Peyer's patch (tissue), 4 donors: ENCODE data around the gene PI4KA. TPM values are rescaled to one million over a fixed set of nuclear protein-coding genes. Genes with fewer than 3 reads are reported as not detected.

ENCODE experiments used
- DNase-seq, 3 donors: peaks; one replicate each; pipeline ENCODE4 v3.0.0-alpha.2; 2017 to 2019
- H3K27ac ChIP-seq, 4 donors: fragments of 200-600 bp; sonication (generic); one replicate each; pipeline ENCODE4 v1.5.1; 2016 to 2019
- H3K27me3 ChIP-seq, 2 donors: fragments of 200-600 bp; sonication (generic); one replicate each; pipeline ENCODE4 v1.5.1; 2019
- H3K36me3 ChIP-seq, 3 donors: fragments of 200-600 bp; sonication (generic); one replicate each; pipeline ENCODE4 v1.5.1; 2016 to 2019
- H3K4me1 ChIP-seq, 4 donors: fragments of 200-600 bp; sonication (generic); one replicate each; pipeline ENCODE4 v1.5.1; 2016 to 2019
- H3K4me3 ChIP-seq, 4 donors: fragments of 200-600 bp; sonication (generic); 1 replicate in 3 of 4; 2 replicates in 1 of 4; pipeline ENCODE4 v1.5.1; 2016 to 2019; ENCODE audit warnings: mild to moderate bottlenecking in 1 of 4
- H3K9me3 ChIP-seq, 4 donors: fragments of 200-600 bp; sonication (generic); one replicate each; pipeline ENCODE4 v1.5.1; 2016 to 2019; ENCODE audit warnings: mild to moderate bottlenecking in 1 of 4
- CTCF ChIP-seq, 6 experiments: fragments of 450-650 bp in 4 of 6; fragments of 200-600 bp in 2 of 6; sonication (generic) in 1 of 6; IDR thresholded peaks; one replicate each; pipeline ENCODE4 v1.5.1; 2017 to 2019; ENCODE audit warnings: antibody characterized with exemption in 6 of 6, mild to moderate bottlenecking in 3 of 6, moderate library complexity in 1 of 6
- POLR2A ChIP-seq, 2 donors: fragments of 450-650 bp; IDR thresholded peaks; one replicate each; pipeline ENCODE4 v1.5.1; 2017; ENCODE audit warnings: antibody characterized with exemption in 2 of 2, mild to moderate bottlenecking in 2 of 2, moderate library complexity in 2 of 2
- total RNA-seq, 4 donors: library from RNA; depleted of rRNA; stranded (reverse); fragments of >200 nt; gene quantifications; one replicate each; pipeline ENCODE4 v1.1.0, GENCODE V29; 2016

PI4KA gene
- total RNA-seq, 4 donors from 2014 or later = 99.7 to 184 (median 161) TPM

GRCh38 chr22:20865875-20866445 is 7.3 kb upstream of the PI4KA start:
- Histone ChIP-seq H3K27me3 (no peaks in the 10 kb centered on the region), H3K9me3 (no peaks in the 10 kb centered on the region), H3K36me3 (peaks cover 0 to 11% (median 0%) of the 10 kb centered on the region in 3 donors), H3K27ac (no peak overlapping the region), H3K4me3 (no peak overlapping the region), H3K4me1 (peaks cover 0 to 26% (median 0%) of the 10 kb centered on the region in 4 donors)
- TF ChIP-seq CTCF (IDR thresholded peaks at IDR 0.05) (no peak), POLR2A (IDR thresholded peaks at IDR 0.05) (no peak)
- DNase-seq = no peak

GRCh38 chr22:20865331-20865730 is 6.7 kb upstream of the PI4KA start:
- TF ChIP-seq POLR2A (IDR thresholded peaks at IDR 0.05) (no peak), CTCF (IDR thresholded peaks at IDR 0.05) (no peak)
- H3K27ac ChIP-seq = no peak overlapping the region
- H3K4me1 ChIP-seq = peaks cover 0 to 27% (median 0%) of the 10 kb centered on the region in 4 donors

GRCh38 chr22:20864186-20864908 is 5.7 kb upstream of the PI4KA start:
- Histone ChIP-seq H3K27me3 (no peaks in the 10 kb centered on the region), H3K4me1 (peaks cover 0 to 36% (median 0%) of the 10 kb centered on the region in 4 donors), H3K9me3 (no peaks in the 10 kb centered on the region), H3K4me3 (no peak overlapping the region), H3K36me3 (peaks cover 0 to 4% (median 0%) of the 10 kb centered on the region in 3 donors), H3K27ac (no peak overlapping the region)
- TF ChIP-seq CTCF (IDR thresholded peaks at IDR 0.05) (no peak), POLR2A (IDR thresholded peaks at IDR 0.05) (no peak)
- DNase-seq = no peak

More at GRCh38 chr22:20865331-20865730, 6.7 kb upstream of the PI4KA start:
- Histone ChIP-seq H3K9me3 (no peaks in the 10 kb centered on the region), H3K4me3 (no peak overlapping the region), H3K36me3 (peaks cover 0 to 5% (median 0%) of the 10 kb centered on the region in 3 donors), H3K27me3 (no peaks in the 10 kb centered on the region)
- no peak for DNase-seq

- Histone ChIP-seq H3K9me3 (no peaks in the 10 kb centered on the region), H3K36me3 (peaks cover 0 to 4% (median 0%) of the 10 kb centered on the region in 3 donors), H3K4me3 (no peak overlapping the region), H3K27me3 (no peaks in the 10 kb centered on the region), H3K27ac (no peak overlapping the region), H3K4me1 (peaks cover 0 to 36% (median 0%) of the 10 kb centered on the region in 4 donors)
- TF ChIP-seq POLR2A (IDR thresholded peaks at IDR 0.05) (no peak), CTCF (IDR thresholded peaks at IDR 0.05) (no peak)
- no peak for DNase-seq
Observed at GRCh38 chr22:20863366-20863765, 4.8 kb upstream of the PI4KA start.

GRCh38 chr22:20862540-20862939 is 3.9 kb upstream of the PI4KA start:
- H3K27me3 ChIP-seq = no peaks in the 10 kb centered on the region
- H3K27ac ChIP-seq = no peak overlapping the region
- peaks cover 0 to 4% (median 0%) of the 10 kb centered on the region in 3 donors for H3K36me3 ChIP-seq
- TF ChIP-seq CTCF (IDR thresholded peaks at IDR 0.05) (no peak), POLR2A (IDR thresholded peaks at IDR 0.05) (no peak)
- no peak for DNase-seq
- H3K4me3 ChIP-seq = no peak overlapping the region
- peaks cover 0 to 35% (median 2%) of the 10 kb centered on the region in 4 donors for H3K4me1 ChIP-seq
- H3K9me3 ChIP-seq = no peaks in the 10 kb centered on the region
